ENCODE data around the gene NFIB.

GRCh38 chr9:14326264-14326826, 12.4 kb upstream of the NFIB start:
- TF ChIP-seq CTCF (IDR thresholded peaks at IDR 0.05 in 4 of 5, conservative IDR thresholded peaks at IDR 0.05 in 1 of 5) (peak in 1 of 5 experiments; percentile 9), POLR2A (IDR thresholded peaks at IDR 0.05) (peak in 1 of 2 donors; percentile 59)
